ENCODE results near the gene SCN4A. TPM values are rescaled to one million over a fixed set of nuclear protein-coding genes. Genes with fewer than 3 reads are reported as not detected.

Gene SCN4A
- total RNA-seq, 1 experiment from 2014 or later = 1.4 TPM

DNA sequence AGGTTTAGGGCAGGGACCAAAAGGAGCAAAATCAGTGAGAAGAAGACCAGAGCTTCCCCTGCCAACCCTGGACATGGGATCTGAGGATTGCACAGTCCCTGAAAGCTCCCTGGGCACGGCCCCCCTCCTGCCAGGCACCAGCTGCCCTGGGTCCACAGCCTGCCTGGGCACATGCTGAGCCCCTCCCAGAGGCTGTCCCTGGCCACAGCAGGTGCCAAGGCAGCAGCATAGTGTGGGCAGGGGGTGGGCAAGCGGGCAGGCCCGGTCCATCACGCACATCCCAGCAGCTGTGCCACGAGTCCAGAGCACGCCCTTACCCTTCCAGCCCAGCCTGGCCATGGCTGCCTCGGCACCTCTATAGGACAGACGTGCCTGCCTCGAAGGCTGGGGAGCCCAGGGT lies 12.7 kb downstream of the SCN4A start:
- no peaks in the 10 kb centered on the region for H4K20me1 ChIP-seq (ENCODE audit: insufficient read depth)
- intact Hi-C loops (cut with micrococcal nuclease; ENCODE audit: unreplicated experiment) = no loop called here
- H2AFZ ChIP-seq = no peak overlapping the region
- POLR2A ChIA-PET (ENCODE audit: unreplicated experiment) = no interaction called here
- peaks cover 12% of the 10 kb centered on the region for H3F3A ChIP-seq (ENCODE audit: insufficient read depth, low read depth)
- no peaks in the 10 kb centered on the region for H3K9me3 ChIP-seq (ENCODE audit: insufficient read depth, low read depth)
- H3K4me1 ChIP-seq (replicated peaks; ENCODE audit: insufficient read depth) = peaks cover 14% of the 10 kb centered on the region
- no peaks in the 10 kb centered on the region for H3K9me2 ChIP-seq (ENCODE audit: insufficient read depth)
- DNase-seq = no peak
- CTCF ChIA-PET = no interaction called here
- 0 out of 2 replicates have a peak overlapping the region, but pooled peaks have one; percentile 76 for H3K4me2 ChIP-seq
- H3K79me2 ChIP-seq (ENCODE audit: low read depth) = no peaks in the 10 kb centered on the region
- no peak overlapping the region for H3K4me3 ChIP-seq
- no peak overlapping the region for H3K27ac ChIP-seq
- no peaks in the 10 kb centered on the region for H3K36me3 ChIP-seq (ENCODE audit: low read depth)
- BruUV-seq (replicated peaks) = no TSS peak
- no peaks in the 10 kb centered on the region for H3K27me3 ChIP-seq (ENCODE audit: insufficient read depth, low read depth)
- TF ChIP-seq EZH2 (IDR thresholded peaks at IDR 0.05; ENCODE audit: low read depth) = no peak
- TF ChIP-seq, protein P1, sequence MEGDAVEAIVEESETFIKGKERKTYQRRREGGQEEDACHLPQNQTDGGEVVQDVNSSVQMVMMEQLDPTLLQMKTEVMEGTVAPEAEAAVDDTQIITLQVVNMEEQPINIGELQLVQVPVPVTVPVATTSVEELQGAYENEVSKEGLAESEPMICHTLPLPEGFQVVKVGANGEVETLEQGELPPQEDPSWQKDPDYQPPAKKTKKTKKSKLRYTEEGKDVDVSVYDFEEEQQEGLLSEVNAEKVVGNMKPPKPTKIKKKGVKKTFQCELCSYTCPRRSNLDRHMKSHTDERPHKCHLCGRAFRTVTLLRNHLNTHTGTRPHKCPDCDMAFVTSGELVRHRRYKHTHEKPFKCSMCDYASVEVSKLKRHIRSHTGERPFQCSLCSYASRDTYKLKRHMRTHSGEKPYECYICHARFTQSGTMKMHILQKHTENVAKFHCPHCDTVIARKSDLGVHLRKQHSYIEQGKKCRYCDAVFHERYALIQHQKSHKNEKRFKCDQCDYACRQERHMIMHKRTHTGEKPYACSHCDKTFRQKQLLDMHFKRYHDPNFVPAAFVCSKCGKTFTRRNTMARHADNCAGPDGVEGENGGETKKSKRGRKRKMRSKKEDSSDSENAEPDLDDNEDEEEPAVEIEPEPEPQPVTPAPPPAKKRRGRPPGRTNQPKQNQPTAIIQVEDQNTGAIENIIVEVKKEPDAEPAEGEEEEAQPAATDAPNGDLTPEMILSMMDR (conservative IDR thresholded peaks at IDR 0.05) = no peak

- TF ChIP-seq, protein P1 (conservative IDR thresholded peaks at IDR 0.05) = no peak
- TF ChIP-seq EZH2 (IDR thresholded peaks at IDR 0.05; ENCODE audit: low read depth) = no peak
- no peaks in the 10 kb centered on the region; the same call in 1 of the 2 replicates for H3K27me3 ChIP-seq (ENCODE audit: insufficient read depth, low read depth)
- H2AFZ ChIP-seq = no peak overlapping the region
- intact Hi-C loops (cut with micrococcal nuclease; ENCODE audit: unreplicated experiment) = no loop called here
- H3K9me2 ChIP-seq (ENCODE audit: insufficient read depth) = no peaks in the 10 kb centered on the region
- H3K79me2 ChIP-seq (ENCODE audit: low read depth) = no peaks in the 10 kb centered on the region
- H3K9me3 ChIP-seq (ENCODE audit: insufficient read depth, low read depth) = no peaks in the 10 kb centered on the region
- peaks cover 12% of the 10 kb centered on the region for H3K4me1 ChIP-seq (replicated peaks; ENCODE audit: insufficient read depth)
- H3K27ac ChIP-seq = no peak overlapping the region
- CTCF ChIA-PET = no interaction called here
- BruUV-seq (replicated peaks) = no TSS peak
- POLR2A ChIA-PET (ENCODE audit: unreplicated experiment) = no interaction called here
- H4K20me1 ChIP-seq (ENCODE audit: insufficient read depth) = no peaks in the 10 kb centered on the region
- H3K4me2 ChIP-seq = no peak overlapping the region
- no peak for DNase-seq
- H3K4me3 ChIP-seq = no peak overlapping the region
- no peaks in the 10 kb centered on the region for H3K36me3 ChIP-seq (ENCODE audit: low read depth)
- no peaks in the 10 kb centered on the region for H3F3A ChIP-seq (ENCODE audit: insufficient read depth, low read depth)
Observed at GRCh38 chr17:63956296-63956920, 16.3 kb downstream of the SCN4A start.

DNA sequence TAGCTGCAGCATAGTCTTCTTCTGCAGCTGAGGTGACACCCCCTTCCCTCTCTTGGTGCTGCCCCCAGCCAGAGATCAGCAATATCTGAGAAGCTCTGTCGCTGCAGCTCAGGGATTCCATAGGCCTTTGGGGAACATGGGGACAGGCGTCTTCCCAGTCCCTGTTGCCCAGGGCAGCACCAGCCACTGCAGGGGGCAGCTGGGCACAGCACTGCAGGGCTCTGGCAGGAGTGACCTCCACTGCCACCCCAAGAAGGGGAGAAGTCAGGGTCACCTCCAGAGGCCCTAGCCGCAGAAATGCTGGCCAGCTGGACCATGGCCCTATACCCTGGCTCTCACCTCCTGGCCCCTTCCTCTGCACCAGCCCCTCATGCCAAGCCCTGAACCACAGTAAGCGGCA lies 16.9 kb downstream of the SCN4A start:
- Histone ChIP-seq H3K36me3 (ENCODE audit: low read depth) (no peaks in the 10 kb centered on the region), H3F3A (ENCODE audit: insufficient read depth, low read depth) (no peaks in the 10 kb centered on the region), H3K4me1 (replicated peaks; ENCODE audit: insufficient read depth) (peaks cover 6% of the 10 kb centered on the region; the same call in 1 of the 2 replicates), H3K79me2 (ENCODE audit: low read depth) (no peaks in the 10 kb centered on the region), H3K4me2 (no peak overlapping the region), H3K9me2 (ENCODE audit: insufficient read depth) (no peaks in the 10 kb centered on the region), H3K27ac (no peak overlapping the region), H3K4me3 (no peak overlapping the region), H3K9me3 (ENCODE audit: insufficient read depth, low read depth) (no peaks in the 10 kb centered on the region), H4K20me1 (ENCODE audit: insufficient read depth) (no peaks in the 10 kb centered on the region), H3K27me3 (ENCODE audit: insufficient read depth, low read depth) (no peaks in the 10 kb centered on the region; the same call in 1 of the 2 replicates), H2AFZ (no peak overlapping the region)
- no TSS peak for BruUV-seq (replicated peaks)
- no peak for DNase-seq
- ChIA-PET CTCF (interaction anchor here (0.6 kb wide), 1 partner anchor 132 kb away, joined by 3 read pairs; no protein-coding TSS in a partner anchor), POLR2A (ENCODE audit: unreplicated experiment) (no interaction called here)
- intact Hi-C loops (cut with micrococcal nuclease; ENCODE audit: unreplicated experiment) = no loop called here
- TF ChIP-seq, protein P1 (conservative IDR thresholded peaks at IDR 0.05) = no peak
- TF ChIP-seq EZH2 (IDR thresholded peaks at IDR 0.05; ENCODE audit: low read depth) = no peak

All from PC-9 (cell line).